ENCODE measurements around the gene DACH1.

DNA sequence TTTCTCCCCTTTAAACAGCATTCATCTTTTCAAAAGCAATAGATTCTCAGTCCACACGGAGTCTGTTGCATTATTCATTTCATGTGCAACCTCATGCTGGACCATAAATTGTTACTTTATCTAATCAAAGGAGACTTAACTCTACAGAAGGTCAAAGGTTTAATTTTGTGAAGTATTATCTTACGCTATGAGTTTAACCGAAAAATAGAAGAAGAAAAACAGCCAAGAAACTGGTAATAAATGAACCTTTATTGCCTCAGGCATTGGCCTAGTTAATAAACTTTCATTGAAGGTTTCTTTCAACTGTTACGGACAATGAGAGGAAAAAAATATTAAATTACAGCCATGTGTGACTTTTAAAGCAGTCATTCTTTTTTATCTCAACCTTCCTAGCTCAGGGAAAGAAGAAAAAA, 223.6 kb downstream of the DACH1 start:
- no peak for TF ChIP-seq CTCF (conservative IDR thresholded peaks at IDR 0.05; ENCODE audit: low read length)
- no peak for TF ChIP-seq EZH2phosphoT487 (IDR thresholded peaks at IDR 0.05; ENCODE audit: borderline replicate concordance, low read depth, low read length)

Measured in OCI-LY7 (cell line).